Left ventricle myocardium inferior (tissue), 1 donor: ENCODE results near the gene HSFY2. TPM values are rescaled to one million over a fixed set of nuclear protein-coding genes. Genes with fewer than 3 reads are reported as not detected.
"Not testable (repeated sequence)": the region's sequence is repeated elsewhere in the genome, so short reads cannot be mapped to it uniquely, and the experiment has no call there.

Experiments
- DNase-seq: peaks from one replicate; pipeline ENCODE4 v3.0.0-alpha.2; 2020
- H3K27ac ChIP-seq: fragments of 200-600 bp; replicated peaks from 2 replicates; pipeline ENCODE4 v1.8.0; 2021
- H3K27me3 ChIP-seq: fragments of 200-600 bp; 2 replicates; pipeline ENCODE4 v1.8.0; 2021; ENCODE audit warnings: low read depth
- H3K36me3 ChIP-seq: fragments of 200-600 bp; 2 replicates; pipeline ENCODE4 v1.8.0; 2021
- H3K4me1 ChIP-seq: fragments of 200-600 bp; 2 replicates; pipeline ENCODE4 v1.8.0; 2021
- H3K4me3 ChIP-seq: fragments of 200-600 bp; 2 replicates; pipeline ENCODE4 v1.8.0; 2021; ENCODE audit warnings: mild to moderate bottlenecking, moderate library complexity
- H3K9me3 ChIP-seq: fragments of 200-600 bp; replicated peaks from 2 replicates; pipeline ENCODE4 v1.8.0; 2021
- intact Hi-C: fragments of 100-400 bp; cut with micrococcal nuclease; formaldehyde crosslinking; loops from one replicate; pipeline ENCODE4 v1.11.0; 2022
- long read RNA-seq: library from polyadenylated mRNA; unstranded; transcript quantifications from one replicate; pipeline ENCODE4 v2.0.0, GENCODE V29; 2021
- total RNA-seq: library from RNA; stranded (reverse); fragmentation: NEBNext Ultra II Directional; extraction: Animal tissue kit (Norgen Biotek cat#: 25700); gene quantifications from one replicate; pipeline ENCODE4 v1.2.1, GENCODE V29; 2021
- donor health status: DM: no; HTN: yes; CAD: no; lungs with severe emphysema.

Gene HSFY2, protein sequence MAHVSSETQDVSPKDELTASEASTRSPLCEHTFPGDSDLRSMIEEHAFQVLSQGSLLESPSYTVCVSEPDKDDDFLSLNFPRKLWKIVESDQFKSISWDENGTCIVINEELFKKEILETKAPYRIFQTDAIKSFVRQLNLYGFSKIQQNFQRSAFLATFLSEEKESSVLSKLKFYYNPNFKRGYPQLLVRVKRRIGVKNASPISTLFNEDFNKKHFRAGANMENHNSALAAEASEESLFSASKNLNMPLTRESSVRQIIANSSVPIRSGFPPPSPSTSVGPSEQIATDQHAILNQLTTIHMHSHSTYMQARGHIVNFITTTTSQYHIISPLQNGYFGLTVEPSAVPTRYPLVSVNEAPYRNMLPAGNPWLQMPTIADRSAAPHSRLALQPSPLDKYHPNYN
- not detected for total RNA-seq
- long read RNA-seq: 0 reads

- H3K4me3 ChIP-seq, H3K9me3 ChIP-seq, H3K4me1 ChIP-seq, H3K27me3 ChIP-seq, DNase-seq, H3K27ac ChIP-seq, intact Hi-C loops, H3K36me3 ChIP-seq: not testable (repeated sequence)
Measured at GRCh38 chrY:18773635-18774034, at the start of gene HSFY2. TSS of gene HSFY2 (minus strand) at chrY:18773735. CDS start at chrY:18773618, 117 bp downstream.

- H3K4me3 ChIP-seq, H3K9me3 ChIP-seq, H3K36me3 ChIP-seq, DNase-seq, H3K27ac ChIP-seq, H3K4me1 ChIP-seq, H3K27me3 ChIP-seq, intact Hi-C loops: not testable (repeated sequence)
Measured at GRCh38 chrY:18815751-18816150, 42.2 kb upstream of the HSFY2 start.

- H3K4me3 ChIP-seq, H3K27ac ChIP-seq, H3K36me3 ChIP-seq, DNase-seq, H3K4me1 ChIP-seq, H3K9me3 ChIP-seq, intact Hi-C loops, H3K27me3 ChIP-seq: not testable (repeated sequence)
Measured at GRCh38 chrY:18788757-18789406, 15.3 kb upstream of the HSFY2 start.

- H3K27ac ChIP-seq, H3K27me3 ChIP-seq, intact Hi-C loops, H3K9me3 ChIP-seq, DNase-seq, H3K4me3 ChIP-seq, H3K36me3 ChIP-seq, H3K4me1 ChIP-seq: not testable (repeated sequence)
Measured at GRCh38 chrY:18754077-18754476, 19.5 kb downstream of the HSFY2 start.

DNA sequence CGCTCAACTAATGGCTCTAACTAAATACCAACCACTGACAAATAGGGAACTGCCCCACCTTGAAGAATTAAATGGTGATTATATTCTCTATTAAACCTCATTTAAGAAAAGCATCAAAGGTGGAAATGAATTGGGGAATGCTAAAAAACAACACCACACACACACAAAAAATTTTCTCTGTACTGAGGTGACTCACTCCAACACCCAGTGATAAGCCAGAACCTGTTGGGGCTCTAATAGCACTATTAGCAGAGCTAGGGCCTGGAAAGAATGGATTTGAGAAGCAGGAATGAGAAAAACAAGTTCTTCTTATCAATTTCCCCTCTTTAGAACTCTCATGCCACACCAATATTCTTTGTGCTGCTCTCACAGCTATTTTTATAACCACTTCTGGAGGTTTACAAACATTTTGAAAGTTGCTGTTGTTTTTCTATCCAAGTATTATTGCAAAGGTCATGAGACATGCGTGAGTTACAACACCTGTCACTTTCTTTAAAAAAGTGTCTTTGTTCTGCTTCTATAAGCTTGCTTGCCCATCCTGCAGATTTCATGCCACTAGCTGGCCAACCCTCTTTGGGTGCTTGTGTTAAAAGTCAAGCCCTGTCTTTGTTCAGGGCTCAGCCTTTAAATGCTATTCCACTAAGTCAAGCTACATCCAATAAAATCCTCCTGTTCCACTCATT is 20.3 kb downstream of the HSFY2 start:
- H3K9me3 ChIP-seq, H3K27me3 ChIP-seq, intact Hi-C loops, H3K36me3 ChIP-seq, DNase-seq, H3K27ac ChIP-seq, H3K4me1 ChIP-seq, H3K4me3 ChIP-seq: not testable (repeated sequence)

GRCh38 chrY:18723714-18724113 is 49.8 kb downstream of the HSFY2 start:
- H3K4me3 ChIP-seq, intact Hi-C loops, H3K36me3 ChIP-seq, H3K4me1 ChIP-seq, H3K27ac ChIP-seq, H3K27me3 ChIP-seq, DNase-seq, H3K9me3 ChIP-seq: not testable (repeated sequence)

Other genes starting within 250 kb of the HSFY2 start
- not detected for gene HSFY1, start 227.0 kb downstream of the HSFY2 start, total RNA-seq